Mesothelial cell of epicardium (in vitro differentiated cells): Measurements from ENCODE around the gene LASP1. TPM values are rescaled to one million over a fixed set of nuclear protein-coding genes. Genes with fewer than 3 reads are reported as not detected.

ENCODE experiments used
- DNase-seq, 2 experiments: peaks; one replicate each; pipeline ENCODE4 v3.0.0; 2021; ENCODE audit warnings: low spot score in 2 of 2; ENCODE audit not compliant: unreplicated experiment in 2 of 2
- H3K27ac Mint-ChIP-seq: 2 replicates; pipeline ENCODE4 v1.8.0; 2021; ENCODE audit warnings: mixed read lengths
- H3K27me3 Mint-ChIP-seq: 2 replicates; pipeline ENCODE4 v1.8.0; 2021; ENCODE audit warnings: low read depth, mixed read lengths
- H3K36me3 Mint-ChIP-seq: 2 replicates; pipeline ENCODE4 v1.8.0; 2021; ENCODE audit warnings: mixed read lengths
- H3K4me1 Mint-ChIP-seq: 2 replicates; pipeline ENCODE4 v1.8.0; 2021; ENCODE audit warnings: mixed read lengths
- H3K4me3 Mint-ChIP-seq: 2 replicates; pipeline ENCODE4 v1.8.0; 2021; ENCODE audit warnings: mild to moderate bottlenecking, moderate library complexity, mixed read lengths
- H3K9me3 Mint-ChIP-seq: 2 replicates; pipeline ENCODE4 v1.8.0; 2021; ENCODE audit warnings: mixed read lengths
- CTCF ChIP-seq: fragments of 200-600 bp; sonication (generic); IDR thresholded peaks from one replicate; pipeline ENCODE4 v1.5.0; 2021; ENCODE audit warnings: antibody characterized with exemption; ENCODE audit not compliant: unreplicated experiment
- total RNA-seq: library from RNA; stranded (reverse); gene quantifications from 3 replicates; pipeline ENCODE4 v1.2.1, GENCODE V29; 2021

Gene LASP1
- total RNA-seq, 1 donor from 2014 or later = 144 TPM

- no peak for DNase-seq
- H3K36me3 Mint-ChIP-seq = peaks cover 5% of the 10 kb centered on the region
- TF ChIP-seq CTCF = no peak
- H3K27ac Mint-ChIP-seq = peak overlapping the region; percentile 94
- H3K27me3 Mint-ChIP-seq = no peaks in the 10 kb centered on the region
- H3K9me3 Mint-ChIP-seq = no peaks in the 10 kb centered on the region
- peaks cover 61% of the 10 kb centered on the region for H3K4me1 Mint-ChIP-seq
- peak overlapping the region; percentile 42 for H3K4me3 Mint-ChIP-seq
Observed at GRCh38 chr17:38873640-38874380, 4.0 kb downstream of the LASP1 start.

GRCh38 chr17:38874505-38875400, 4.9 kb downstream of the LASP1 start:
- TF ChIP-seq CTCF = no peak
- H3K4me3 Mint-ChIP-seq = peak overlapping the region; percentile 42
- H3K4me1 Mint-ChIP-seq = peaks cover 64% of the 10 kb centered on the region
- H3K9me3 Mint-ChIP-seq = no peaks in the 10 kb centered on the region
- no peaks in the 10 kb centered on the region for H3K27me3 Mint-ChIP-seq
- H3K36me3 Mint-ChIP-seq = peaks cover 8% of the 10 kb centered on the region
- no peak for DNase-seq
- peak overlapping the region; percentile 94 for H3K27ac Mint-ChIP-seq

- Mint-ChIP-seq H3K4me3 (peak overlapping the region; percentile 41), H3K27ac (peak overlapping the region; percentile 94), H3K36me3 (peaks cover 8% of the 10 kb centered on the region), H3K4me1 (peaks cover 73% of the 10 kb centered on the region), H3K27me3 (no peaks in the 10 kb centered on the region), H3K9me3 (no peaks in the 10 kb centered on the region)
- no peak for TF ChIP-seq CTCF
- DNase-seq = no peak
Observed at GRCh38 chr17:38875477-38876075, 5.7 kb downstream of the LASP1 start.

- Mint-ChIP-seq H3K36me3 (peaks cover 10% of the 10 kb centered on the region), H3K27ac (peak overlapping the region; percentile 87), H3K4me1 (peaks cover 79% of the 10 kb centered on the region), H3K27me3 (no peaks in the 10 kb centered on the region), H3K4me3 (no peak overlapping the region), H3K9me3 (no peaks in the 10 kb centered on the region)
- no peak for DNase-seq
- TF ChIP-seq CTCF = no peak
Observed at GRCh38 chr17:38877130-38877851, 7.4 kb downstream of the LASP1 start.
